Measurements from ENCODE around the gene OSBPL3. TPM values are rescaled to one million over a fixed set of nuclear protein-coding genes. Genes with fewer than 3 reads are reported as not detected.

The OSBPL3 gene
- total RNA-seq, 2 donors from 2014 or later: 9.0 to 14.8 TPM

DNA sequence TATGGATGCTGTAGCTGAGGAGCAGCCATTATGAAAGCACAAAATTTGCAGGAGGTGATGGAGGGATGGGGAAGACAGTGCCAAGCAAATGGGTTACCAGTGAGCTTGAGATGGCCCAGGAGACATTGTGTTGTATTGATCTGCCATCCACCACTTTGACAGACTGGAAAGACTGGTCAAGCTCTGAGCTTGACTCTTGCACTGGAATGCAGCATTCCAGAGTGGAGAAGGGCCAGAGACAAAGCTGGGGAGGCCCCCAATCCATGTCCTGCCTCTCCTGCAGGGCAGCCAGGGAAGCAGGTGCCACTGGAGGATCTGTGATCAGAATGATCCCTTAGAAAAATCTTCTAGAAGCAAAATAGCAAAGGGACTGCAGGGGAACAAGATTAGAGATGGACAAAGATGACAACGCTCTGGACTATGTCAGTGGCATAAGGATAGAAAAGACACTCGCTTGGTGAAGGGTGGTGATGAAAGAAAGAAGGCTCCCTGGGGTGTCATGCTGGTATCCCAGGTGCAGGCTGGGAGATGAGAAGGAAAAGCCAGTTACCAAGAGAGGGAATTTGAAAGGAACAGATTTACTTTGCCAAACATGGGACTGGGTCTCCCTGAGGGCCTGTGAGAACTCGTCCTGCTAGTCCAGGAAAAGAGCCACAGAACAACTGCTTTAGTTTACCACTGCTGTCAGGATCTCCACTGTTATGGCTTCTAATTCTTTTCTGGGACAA, 227.7 kb downstream of the OSBPL3 start:
- Histone ChIP-seq H3K36me3 (no peaks in the 10 kb centered on the region), H3K27me3 (peaks cover 14% of the 10 kb centered on the region), H3K4me1 (no peaks in the 10 kb centered on the region), H3K4me3 (no peak overlapping the region), H3K9me3 (no peaks in the 10 kb centered on the region), H3K27ac (no peak overlapping the region), H3K9ac (ENCODE audit: low read depth in 2 of 2, low read length in 2 of 2) (no peak overlapping the region)
- intact Hi-C loops (cut with DNase I): no loop called here
- TF ChIP-seq, protein P1, sequence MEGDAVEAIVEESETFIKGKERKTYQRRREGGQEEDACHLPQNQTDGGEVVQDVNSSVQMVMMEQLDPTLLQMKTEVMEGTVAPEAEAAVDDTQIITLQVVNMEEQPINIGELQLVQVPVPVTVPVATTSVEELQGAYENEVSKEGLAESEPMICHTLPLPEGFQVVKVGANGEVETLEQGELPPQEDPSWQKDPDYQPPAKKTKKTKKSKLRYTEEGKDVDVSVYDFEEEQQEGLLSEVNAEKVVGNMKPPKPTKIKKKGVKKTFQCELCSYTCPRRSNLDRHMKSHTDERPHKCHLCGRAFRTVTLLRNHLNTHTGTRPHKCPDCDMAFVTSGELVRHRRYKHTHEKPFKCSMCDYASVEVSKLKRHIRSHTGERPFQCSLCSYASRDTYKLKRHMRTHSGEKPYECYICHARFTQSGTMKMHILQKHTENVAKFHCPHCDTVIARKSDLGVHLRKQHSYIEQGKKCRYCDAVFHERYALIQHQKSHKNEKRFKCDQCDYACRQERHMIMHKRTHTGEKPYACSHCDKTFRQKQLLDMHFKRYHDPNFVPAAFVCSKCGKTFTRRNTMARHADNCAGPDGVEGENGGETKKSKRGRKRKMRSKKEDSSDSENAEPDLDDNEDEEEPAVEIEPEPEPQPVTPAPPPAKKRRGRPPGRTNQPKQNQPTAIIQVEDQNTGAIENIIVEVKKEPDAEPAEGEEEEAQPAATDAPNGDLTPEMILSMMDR (IDR thresholded peaks at IDR 0.05): no peak
- DNase-seq: no peak

DNA sequence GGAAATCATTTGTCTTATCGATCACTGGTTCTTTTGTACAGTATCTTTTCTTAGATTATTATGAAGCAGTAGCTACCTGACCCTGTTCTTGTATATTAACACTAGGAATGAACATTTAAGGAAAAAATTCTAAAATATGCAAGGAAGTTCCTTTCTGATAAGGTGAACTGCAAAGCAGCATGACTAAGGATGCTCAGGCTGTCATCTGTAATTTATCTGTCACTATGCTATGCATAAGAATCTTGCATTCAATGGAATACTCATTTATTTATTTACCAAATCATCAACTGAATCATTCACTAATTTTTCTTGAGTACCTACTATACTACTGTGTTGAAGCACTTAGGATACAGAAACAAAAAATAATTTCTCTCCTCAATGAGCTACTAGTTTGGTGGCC, 228.5 kb downstream of the OSBPL3 start:
- H3K9me3 ChIP-seq: no peaks in the 10 kb centered on the region
- no peaks in the 10 kb centered on the region for H3K36me3 ChIP-seq
- no peak overlapping the region for H3K4me3 ChIP-seq
- H3K27me3 ChIP-seq: peaks cover 6% of the 10 kb centered on the region
- H3K4me1 ChIP-seq: no peaks in the 10 kb centered on the region
- DNase-seq: no peak
- H3K9ac ChIP-seq (ENCODE audit: low read depth in 2 of 2, low read length in 2 of 2): no peak overlapping the region
- H3K27ac ChIP-seq: no peak overlapping the region
- intact Hi-C loops (cut with DNase I): no loop called here
- TF ChIP-seq, protein P1 (IDR thresholded peaks at IDR 0.05): no peak

DNA sequence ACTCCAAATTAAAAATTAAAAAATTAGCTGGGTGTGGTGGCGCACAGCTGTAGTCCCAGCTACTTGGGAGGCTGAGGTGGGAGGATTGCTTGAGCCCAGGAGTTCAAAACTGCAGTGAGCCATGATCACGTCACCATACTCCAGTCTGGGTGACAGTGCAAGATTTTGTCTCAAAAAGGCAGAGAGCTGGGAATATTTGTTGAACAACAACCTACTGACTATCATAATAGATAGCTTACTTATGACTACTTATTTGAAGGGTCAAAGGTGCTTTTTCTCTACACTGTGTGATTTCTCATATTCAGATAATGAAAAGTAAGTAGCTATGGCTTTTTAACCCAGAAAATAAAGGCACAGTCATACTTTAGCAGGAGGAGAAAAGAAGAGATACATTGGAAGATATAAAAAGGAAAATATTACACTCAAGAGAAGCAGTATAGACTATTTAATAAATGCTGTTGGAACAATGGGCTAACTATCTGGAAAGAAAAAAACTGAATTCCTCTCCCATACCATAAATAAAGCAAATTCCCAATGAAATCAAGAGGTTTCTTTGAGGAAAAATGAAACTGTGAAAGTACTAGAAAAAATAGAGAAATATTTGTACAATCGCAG, 229.4 kb downstream of the OSBPL3 start:
- DNase-seq: no peak
- H3K27me3 ChIP-seq: no peaks in the 10 kb centered on the region
- TF ChIP-seq, protein P1 (IDR thresholded peaks at IDR 0.05): no peak
- no peak overlapping the region for H3K27ac ChIP-seq
- no peaks in the 10 kb centered on the region for H3K4me1 ChIP-seq
- no peak overlapping the region for H3K9ac ChIP-seq (ENCODE audit: low read depth in 2 of 2, low read length in 2 of 2)
- intact Hi-C loops (cut with DNase I): no loop called here
- no peak overlapping the region for H3K4me3 ChIP-seq
- no peaks in the 10 kb centered on the region for H3K9me3 ChIP-seq
- no peaks in the 10 kb centered on the region for H3K36me3 ChIP-seq

DNA sequence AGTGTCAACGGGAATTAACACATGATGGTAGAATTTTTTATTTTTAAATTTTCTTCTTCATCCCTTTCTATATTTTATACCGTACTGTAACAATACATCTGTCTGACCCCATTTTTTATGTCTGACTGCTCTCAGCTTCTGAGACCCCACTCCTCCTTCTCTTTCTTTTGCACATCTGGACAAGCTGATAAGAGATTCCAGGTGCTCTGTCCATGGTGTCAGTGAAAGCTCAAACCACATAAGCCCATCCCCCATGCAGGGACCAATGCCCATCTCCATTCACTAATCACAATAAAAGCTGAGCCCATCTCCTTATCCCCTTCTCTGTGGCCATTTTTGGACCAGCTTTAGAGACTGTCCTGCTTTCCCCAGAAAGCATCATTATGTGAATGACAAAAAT, 231.5 kb downstream of the OSBPL3 start:
- Histone ChIP-seq H3K27me3 (no peaks in the 10 kb centered on the region), H3K4me3 (no peak overlapping the region), H3K27ac (no peak overlapping the region), H3K9ac (ENCODE audit: low read depth in 2 of 2, low read length in 2 of 2) (no peak overlapping the region), H3K4me1 (no peaks in the 10 kb centered on the region), H3K9me3 (no peaks in the 10 kb centered on the region), H3K36me3 (no peaks in the 10 kb centered on the region)
- DNase-seq: no peak
- TF ChIP-seq, protein P1 (IDR thresholded peaks at IDR 0.05): no peak
- intact Hi-C loops (cut with DNase I): no loop called here

Other genes starting within 250 kb of the OSBPL3 start
- gene GSDME, start 222.7 kb downstream of the OSBPL3 start, total RNA-seq: 1 to 10 TPM in 1 of 2 donors, under 1 TPM in 1; 0.62 to 1.0 TPM
- gene CYCS, start 145.1 kb upstream of the OSBPL3 start, total RNA-seq: 100 to 1,000 TPM; 344 to 371 TPM
- not detected for gene NPVF, start 248.3 kb upstream of the OSBPL3 start, total RNA-seq

Data from colonic mucosa (tissue), 4 donors.